Stimulated activated CD4-positive, alpha-beta T cell treated with anti-CD3 and anti-CD28 coated beads, TNF-alpha, amount 100 ng/mL, for 4 hours (primary cell): ENCODE measurements around the gene GDPD5.
"Not testable (repeated sequence)": the region's sequence is repeated elsewhere in the genome, so short reads cannot be mapped to it uniquely, and the experiment has no call there.

ENCODE experiments used
- DNase-seq, 3 experiments: peaks; one replicate each; pipeline ENCODE4 v3.0.0-alpha.2; 2020; ENCODE audit warnings: low read depth in 3 of 3

GDPD5 gene

DNA sequence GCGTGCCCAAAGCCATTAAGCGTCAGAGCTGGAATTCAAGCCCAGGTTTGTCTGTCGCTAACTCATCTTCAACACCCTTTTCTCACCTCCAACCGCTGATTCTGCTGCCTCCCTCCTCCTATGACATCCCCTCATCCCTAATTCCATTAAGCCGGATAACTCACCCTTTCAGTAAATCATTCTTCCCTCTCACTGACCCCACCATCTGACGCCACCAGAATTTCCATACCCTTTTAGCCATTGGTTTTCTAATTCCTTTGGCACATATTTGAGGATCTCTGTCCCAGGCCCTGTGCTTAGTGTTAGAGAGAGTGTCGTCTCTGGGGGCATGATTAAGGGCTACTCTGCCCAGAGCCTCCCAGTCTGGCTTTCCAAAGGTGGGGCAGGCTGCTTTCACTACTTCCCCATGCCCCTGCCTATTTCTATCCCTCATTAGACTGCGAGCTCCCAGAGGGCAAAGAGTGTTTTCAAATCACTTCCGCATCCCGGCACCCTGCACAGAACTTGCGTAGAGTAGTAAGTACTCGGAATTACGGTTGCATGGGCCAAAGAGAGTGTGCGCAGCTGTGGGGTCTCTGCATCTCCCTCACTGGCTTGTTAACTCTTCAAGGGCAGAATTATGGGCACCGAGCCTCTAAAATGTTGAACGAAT is 96.6 kb downstream of the GDPD5 start:
- no peak for DNase-seq

DNA sequence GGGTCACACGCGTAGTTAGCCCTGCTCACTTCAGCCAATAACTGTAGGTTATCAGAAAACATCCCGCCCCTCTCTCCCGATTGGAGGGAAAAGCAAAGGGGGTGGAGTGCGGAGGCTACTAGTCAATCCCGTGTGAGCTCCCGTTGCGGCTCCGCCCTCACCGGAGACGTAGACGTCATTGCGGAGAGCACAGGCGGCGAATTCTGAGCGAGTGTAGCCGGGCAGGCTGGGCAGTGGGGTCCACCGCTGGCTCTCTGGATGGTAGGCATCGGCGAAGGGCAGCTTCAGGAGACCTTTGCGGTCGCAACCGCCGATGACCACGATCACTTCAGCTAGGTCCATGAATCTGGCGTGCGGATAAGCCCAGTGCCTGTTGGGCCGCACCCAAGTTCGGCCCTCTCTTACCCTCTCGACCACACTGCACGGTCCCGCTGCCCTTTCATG is 97.4 kb downstream of the GDPD5 start:
- DNase-seq = peak; percentile 39 to 63 (median 40)

DNA sequence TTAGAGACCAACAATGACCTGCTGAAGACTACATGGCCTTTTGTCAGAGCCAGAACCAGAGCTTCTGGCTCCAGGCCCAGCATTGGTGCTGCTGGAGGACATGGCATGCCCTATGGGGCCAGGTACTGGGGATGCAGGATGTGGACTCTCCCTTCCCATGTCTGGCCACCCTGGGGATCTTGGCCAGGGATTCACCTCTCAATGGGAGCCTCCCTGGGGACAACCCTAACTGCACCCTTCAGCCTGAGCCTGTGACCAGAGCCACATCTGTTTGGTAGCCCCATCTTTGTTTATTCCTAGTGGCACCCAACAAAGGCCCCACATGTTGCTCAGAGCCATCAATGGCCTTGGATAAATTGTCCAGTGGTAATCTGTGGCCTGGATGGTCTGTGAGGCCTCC is 98.6 kb downstream of the GDPD5 start:
- no peak for DNase-seq

DNA sequence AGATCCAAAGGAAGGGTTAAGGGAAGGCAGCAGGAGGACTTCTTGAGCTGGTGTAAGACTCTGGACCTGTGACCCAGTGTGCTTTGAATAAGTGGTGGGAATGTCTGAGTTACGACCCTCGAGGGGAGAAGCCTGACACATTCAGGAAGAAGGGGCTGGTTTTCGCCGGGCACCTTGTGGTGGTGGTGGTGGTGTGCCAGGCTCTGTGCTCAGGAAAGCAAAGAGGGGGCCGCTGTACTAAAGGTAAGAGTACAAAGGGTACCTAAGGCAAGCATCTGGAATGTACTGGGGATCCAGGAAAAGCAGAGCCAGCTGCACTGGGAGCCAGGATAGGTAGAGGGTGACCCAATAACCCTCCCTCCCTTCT is 99.0 kb downstream of the GDPD5 start:
- DNase-seq = no peak

DNA sequence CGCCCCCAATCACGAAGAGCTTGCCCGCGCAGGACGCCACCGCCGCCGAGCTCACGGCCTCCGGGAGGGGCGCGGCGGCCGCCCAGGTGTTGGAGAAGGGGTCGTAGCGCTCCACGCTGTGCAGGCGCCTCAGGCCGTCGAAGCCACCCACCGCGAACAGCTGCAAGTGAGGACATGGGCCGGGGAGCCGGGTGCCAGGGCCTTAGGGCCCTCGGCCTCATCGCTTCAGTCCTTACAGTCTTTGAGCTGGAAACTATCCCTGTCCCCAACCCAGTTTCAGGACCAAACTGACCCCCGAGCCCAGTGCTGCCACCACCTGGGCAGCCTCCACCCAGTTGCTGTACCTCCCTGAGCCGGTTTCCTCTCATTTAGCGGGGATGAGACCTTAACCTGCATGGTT is 100.3 kb downstream of the GDPD5 start:
- DNase-seq = no peak

DNA sequence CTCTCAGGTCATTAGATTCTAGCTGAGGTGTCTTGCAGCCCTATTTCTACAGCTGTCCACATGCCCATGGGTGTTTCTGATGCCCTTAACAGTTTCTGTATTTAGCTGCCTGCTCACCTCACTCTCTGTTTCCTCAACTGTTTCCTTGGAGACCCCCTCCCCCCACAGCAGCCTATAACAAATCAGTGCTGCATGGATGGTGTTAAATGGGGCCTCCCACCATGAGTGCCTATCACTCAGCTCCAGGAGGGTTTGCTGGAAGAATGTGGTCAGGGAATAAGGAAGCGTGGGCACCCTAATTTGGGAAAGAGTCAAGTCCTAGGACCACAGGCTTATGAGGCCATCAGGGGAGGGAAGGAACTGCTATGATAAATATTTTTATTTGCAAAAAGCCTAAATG is 101.3 kb downstream of the GDPD5 start:
- DNase-seq = no peak

DNA sequence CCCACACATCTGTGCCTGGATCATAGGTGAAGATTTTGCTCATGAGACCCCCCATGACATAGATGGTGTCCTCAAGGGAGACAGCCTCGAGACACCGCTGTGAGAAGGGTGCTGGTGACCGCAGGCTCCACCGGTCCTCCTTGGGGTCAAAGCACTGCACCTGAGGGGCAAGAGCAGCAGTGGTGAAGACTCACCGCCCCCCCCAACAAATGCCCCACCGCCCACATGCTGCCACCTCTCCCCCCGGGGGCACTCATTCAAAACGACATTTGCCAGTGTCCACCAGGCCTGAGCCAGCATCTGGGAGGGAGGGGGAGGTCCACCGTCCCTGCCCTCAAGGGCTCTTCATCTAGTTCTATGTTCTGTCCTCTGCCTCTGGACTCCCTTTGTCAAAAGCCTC is 102.0 kb downstream of the GDPD5 start:
- no peak for DNase-seq

DNA sequence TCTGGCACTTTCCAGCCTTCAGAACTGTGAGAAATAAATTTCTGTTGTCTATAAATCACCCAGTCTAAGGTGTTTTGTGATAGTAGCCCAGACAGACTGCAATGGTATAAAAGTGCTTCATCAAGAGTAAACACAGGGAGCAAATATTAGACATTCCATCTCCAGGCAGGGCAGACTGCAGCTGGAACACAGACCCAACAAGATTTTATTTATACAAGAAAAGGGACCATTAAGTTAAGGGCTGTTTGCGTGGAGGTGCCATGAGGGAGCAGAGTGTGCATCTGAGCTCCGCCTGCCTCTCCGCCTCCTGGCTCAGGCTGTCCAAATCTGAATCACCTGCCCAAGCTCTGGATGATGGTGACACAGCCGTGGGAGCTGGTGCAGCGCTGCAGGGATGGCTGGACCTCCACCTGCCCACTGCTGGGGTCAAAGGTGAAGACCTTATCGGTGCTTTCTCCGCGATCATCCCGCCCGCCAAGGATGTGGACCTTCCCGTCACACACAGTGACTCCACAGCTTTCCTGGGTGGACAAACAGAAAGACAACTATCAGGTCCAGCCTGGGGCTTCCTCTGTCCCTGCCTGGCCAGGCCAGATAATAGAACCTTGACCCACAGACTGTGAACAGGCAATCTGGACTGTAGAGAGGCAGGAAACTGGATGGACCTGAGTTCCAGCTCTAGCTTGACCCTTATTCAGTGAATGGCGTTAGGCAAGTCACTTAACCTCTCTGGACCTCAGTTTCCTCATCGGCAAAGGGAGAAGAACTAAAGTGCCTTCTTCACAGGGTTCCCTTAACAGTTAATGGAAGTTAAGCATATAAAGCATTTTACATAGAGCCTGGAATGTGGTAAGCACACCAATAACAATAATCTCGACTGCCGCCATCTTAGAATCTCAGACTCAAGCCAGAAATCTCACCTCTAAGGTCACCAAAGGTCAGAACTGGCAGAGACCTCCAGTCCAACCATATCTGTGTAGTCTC is 103.2 kb downstream of the GDPD5 start:
- no peak for DNase-seq

DNA sequence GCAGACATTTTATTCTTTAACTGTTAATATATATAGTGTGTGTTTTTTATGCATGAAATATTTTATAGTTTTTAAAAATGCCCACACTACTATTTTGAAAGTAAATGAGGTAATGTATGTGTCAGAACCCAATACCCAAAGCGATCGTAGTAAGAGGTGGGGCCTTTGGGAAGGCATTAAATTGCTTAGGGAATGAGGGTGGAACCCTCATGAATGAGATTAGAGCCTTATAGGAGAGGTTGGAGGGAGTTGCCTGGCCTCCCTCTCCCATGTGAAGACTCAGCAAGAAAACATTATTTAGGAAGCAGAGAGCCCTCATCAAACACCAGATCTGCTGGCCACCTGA is 103.9 kb downstream of the GDPD5 start:
- DNase-seq = no peak

DNA sequence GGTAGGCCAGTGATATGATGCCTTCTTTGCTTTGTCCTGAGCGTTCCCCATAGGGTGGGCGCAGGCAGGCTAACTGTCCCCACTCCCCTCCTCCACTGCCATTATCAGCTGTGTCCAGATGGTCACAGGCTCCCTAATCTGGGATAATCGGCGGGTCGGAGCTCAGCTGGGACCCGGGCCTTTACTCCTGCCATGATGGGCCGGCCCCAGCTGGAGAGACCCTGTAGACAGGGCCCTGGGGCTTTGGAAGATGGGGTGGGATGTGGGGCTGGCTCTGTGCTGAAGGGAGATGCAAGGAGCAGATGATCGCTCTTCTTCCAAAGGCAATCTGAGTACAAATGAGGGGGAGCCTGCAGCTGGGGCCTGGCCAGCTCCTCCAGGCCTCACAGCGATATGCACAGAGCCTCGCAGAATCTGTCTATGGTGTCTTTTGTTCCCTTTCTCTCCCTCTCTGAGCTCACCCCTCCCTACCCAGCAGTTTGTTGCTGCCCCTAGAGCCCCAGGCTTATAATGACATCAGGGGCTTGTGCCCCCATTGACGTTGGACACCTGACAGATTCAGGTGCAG is 104.6 kb downstream of the GDPD5 start:
- DNase-seq = no peak

DNA sequence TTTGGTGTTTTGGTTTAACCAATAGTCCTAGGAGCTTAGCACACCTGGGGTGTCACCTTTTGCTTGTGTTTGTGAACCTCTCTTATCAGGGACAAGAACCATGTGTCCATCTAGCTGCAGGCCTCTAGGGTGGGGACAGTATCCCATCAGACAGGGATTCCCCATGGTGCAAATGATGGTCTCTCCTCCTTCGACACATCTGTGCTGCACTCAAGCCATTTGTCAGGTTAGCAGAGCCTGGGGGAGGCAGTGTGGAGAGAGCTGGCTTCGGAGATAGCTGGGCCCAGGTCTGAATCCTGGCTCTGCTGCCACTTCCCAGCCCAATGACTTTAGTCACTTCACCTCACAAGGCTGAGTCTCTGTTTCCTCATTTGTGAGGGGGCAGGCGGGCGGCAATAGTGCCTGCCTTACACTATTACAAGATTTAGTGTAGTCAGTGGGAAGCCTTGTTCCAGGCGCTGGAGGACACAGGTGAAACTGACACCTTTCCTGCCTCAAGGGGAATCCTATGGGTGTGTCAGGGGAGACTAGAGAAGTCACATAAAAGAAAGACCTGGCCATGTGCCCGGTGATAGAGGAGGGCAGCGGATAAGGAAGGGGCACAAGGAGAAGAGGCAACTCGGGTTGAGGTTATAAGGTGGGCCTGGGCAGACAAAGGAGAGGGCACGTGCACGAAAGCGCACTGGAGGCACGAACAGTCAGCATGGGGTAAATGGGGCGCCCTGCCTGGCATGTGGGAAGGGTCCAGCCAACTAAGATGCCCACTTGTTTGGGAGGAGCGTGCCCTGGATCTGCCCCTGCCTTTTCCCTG is 105.3 kb downstream of the GDPD5 start:
- no peak for DNase-seq

DNA sequence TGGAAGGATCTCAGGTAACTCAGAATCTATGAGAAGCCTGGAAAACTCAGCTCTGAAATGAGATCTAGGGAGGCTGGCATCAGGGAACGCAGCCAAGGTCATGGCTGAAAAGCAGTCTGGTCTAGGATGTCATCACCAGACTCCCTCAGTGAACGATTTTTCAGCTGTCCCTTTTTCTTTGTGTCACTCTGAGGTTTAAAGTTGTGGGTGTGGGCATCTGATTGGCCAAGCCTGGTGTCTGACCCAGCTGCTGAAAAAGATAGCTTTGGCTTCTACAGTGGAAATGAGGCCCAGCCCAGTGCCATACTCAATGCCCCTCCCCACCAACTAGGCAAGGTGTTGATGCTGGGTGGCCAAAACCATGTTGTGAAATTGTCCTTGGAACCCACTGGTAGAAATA is 111.9 kb downstream of the GDPD5 start:
- DNase-seq = no peak

DNA sequence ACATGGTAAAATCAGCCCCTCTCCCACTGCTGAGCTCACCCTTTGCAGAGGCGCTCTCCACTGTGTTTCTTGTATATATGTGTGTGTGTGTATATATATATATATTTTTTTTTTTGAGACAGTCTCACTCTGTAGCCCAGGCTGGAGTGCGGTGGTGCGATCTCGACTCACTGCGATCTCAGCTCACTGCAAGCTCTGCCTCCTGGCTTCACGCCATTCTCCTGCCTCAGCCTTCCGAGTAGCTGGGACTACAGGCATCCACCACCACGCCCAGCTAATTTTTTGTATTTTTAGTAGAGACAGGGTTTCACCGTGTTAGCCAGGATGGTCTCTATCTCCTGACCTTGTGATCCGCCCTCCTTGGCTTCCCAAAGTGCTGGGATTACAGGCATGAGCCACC is 112.6 kb downstream of the GDPD5 start:
- DNase-seq = not testable (repeated sequence)

DNA sequence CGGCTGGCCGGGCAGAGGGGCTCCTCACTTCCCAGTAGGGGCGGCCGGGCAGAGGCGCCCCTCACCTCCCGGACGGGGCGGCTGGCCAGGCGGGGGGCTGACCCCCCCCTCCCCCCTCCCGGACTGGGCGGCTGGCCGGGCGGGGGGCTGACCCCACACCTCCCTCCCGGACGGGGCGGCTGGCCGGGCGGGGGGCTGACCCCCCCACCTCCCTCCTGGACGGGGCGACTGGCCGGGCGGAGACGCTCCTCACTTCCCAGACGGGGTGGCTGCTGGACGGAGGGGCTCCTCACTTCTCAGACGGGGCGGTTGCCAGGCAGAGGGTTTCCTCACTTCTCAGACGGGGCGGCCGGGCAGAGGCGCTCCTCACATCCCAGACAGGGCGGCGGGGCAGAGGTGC is 115.8 kb downstream of the GDPD5 start:
- not testable (repeated sequence) for DNase-seq

DNA sequence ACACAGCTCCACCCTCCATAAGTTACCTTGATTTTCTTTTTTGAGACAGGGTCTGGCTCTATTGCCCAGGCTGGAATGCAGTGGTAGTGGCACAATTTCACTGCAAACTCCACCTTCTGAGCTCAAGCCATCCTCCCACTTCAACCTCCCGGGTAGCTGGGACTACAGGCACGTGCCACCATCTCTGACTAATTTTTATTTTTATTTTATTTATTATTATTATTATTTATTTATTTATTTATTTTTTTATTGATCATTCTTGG is 116.9 kb downstream of the GDPD5 start:
- DNase-seq = no peak

DNA sequence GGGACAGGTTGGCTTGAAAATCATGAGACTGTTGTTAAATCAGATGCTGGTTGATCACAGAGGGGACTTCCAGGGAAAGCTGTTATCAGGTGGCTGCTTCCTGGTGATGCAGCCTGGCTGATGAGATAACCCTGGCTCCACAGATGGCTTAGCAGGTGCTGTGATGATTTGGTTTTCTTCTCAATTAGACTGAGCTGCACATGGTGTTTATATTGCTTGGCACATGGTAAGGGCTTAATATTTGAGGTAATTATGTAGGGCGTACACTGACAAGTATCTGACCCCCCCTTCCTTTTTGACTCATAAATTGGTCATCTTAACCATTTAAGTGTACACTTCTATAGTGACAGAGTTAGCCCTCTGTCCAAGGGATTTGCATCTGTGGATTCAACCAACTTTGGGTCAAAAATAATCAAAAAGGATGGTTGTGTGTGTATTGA is 119.4 kb downstream of the GDPD5 start:
- no peak for DNase-seq

DNA sequence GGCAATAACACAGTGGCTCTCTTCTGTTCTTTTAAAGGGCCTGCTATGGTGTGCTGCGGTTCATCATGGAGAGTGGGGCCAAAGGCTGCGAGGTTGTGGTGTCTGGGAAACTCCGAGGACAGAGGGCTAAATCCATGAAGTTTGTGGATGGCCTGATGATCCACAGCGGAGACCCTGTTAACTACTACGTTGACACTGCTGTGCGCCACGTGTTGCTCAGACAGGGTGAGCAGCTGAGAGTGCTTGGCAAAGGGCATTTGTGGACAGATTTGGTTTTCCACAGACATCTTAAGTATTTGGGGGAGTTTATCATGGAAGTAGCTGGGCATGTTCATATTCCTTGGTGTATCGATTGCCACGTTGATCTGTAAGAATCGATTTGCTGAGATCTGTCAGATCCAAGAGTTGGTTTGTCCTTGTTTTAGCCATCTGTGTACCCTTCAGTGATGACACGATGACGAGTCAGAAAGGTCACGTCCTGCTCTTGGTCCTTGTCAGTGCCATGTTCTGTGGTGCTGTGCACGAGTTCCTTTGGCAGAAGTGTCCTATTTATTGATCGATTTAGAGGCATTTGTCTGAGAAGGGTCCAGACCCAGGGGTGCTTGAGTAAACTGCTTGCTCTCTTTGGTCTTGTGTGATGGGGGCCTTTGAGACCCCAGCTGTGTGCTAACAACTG is 121.6 kb downstream of the GDPD5 start:
- DNase-seq = no peak

DNA sequence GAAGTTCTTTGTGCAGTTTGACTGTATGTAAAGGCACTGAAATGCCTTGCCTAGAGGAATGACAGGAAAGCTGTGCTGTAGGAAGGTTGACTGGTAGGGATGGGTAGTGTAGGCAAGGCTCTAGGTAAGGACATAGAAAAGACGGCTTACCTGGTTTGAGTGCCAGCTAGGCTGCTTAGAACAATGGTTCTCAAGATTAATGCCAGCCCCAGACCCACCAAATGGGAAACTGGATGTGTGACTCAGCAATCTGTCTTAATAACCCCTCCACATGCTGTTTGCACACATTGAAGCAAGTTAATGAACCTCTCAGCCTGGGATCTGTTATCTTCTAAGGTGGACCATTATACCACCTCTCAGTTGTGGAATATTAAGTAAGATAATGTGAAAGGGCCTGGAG is 122.7 kb downstream of the GDPD5 start:
- no peak for DNase-seq

DNA sequence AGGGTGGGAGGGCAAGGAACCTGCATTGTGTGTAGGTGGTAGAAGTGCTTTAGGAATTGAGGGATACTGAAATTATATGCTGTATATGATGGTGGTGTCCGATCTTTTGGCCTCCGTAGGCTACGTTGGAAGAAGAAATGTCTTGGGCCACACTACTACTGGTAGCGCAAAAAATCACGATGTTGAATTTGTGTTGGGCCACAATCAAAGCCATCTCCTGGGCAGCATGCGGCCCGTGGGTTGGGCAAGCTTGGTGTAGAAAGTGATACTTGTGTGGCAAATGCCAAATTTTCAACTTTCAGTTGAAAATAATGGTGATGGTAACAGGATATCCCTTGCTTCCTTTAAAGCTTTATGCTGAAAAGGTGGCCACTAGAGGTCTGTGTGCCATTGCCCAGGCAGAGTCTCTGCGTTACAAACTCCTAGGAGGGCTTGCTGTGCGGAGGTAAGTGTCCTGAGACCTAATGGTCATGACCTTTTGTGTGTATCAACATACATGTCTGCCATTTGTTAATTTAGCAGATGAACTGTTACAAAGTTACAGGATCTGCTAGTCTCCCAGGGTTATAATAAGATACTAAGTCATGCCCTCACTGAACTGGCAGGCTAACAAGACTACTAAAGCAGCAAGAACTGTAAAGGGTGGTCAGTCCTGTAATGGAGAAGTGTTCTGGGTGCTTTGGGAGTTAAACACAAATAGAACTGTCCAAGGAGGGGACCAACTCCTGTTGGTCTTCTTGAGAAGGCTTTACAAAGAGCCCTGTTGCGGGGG is 123.6 kb downstream of the GDPD5 start:
- DNase-seq = no peak

DNA sequence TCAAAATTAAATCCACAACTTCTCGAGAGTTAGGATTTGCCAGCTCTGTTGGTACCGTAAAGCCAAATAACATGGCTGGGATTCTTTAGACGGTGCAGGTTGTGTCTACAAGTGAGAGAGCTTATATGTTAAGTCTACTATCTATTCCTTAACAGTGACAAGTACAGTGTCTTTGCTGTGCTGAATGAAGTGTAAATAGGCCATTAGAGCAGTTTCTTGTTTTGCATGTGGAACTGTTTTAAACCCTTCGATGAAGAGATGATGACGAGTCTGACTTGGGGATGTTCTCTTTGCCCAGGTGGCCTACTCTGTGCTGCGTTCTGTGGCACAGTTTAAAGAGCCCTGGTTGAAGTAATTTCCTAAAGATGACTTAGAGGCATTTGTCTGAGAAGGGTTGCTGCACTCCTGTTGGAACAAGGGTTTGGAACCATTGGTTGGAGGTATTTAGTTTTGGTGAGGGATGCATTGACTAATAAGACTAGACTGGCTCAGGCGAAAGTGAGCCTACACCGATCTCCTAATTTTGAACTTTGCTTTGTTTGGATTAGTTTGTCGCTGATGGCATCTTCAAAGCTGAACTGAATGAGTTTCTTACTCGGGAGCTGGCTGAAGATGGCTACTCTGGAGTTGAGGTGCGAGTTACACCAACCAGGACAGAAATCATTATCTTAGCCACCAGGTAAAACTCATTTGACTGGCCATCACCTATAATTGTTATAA is 125.4 kb downstream of the GDPD5 start:
- no peak for DNase-seq
